ENCODE results near the gene MFRP. TPM values are rescaled to one million over a fixed set of nuclear protein-coding genes. Genes with fewer than 3 reads are reported as not detected.

Gene MFRP
- total and polyA plus RNA-seq, 11 donors: 0.04 TPM; not detected in 10

DNA sequence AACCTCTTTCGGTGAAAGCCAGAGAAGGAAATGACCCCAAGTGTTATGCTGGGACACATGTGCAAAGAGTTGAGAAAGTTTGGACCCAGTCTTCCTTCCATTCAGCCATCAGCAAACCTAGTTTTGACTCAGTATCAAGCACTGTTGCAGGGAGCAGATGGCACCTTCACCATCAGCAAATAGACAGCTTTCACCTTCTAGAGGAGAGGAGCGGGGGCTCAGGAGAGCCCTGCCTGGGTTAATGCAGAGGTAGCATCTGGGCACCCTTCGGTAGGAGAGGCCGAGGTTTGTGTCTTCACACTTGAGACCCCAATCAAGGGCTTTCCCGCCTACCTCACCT, 16.2 kb upstream of the MFRP start:
- intact Hi-C loops (cut with DNase I): no loop called here
- Histone ChIP-seq H3K27ac (peak overlapping the region; percentile 81 to 100 (median 94)), H3K4me1 (peaks cover 0 to 73% (median 43%) of the 10 kb centered on the region in 12 donors), H3K4me3 (peak overlapping the region; percentile 16 to 80 (median 60)), H3K27me3 (peaks cover 0 to 34% (median 0%) of the 10 kb centered on the region in 9 donors), H3K36me3 (peaks cover 0 to 26% (median 20%) of the 10 kb centered on the region in 9 donors), H3K9me3 (no peaks in the 10 kb centered on the region)
- no peak for ATAC-seq
- DNase-seq: no peak
- TF ChIP-seq POLR2A (IDR thresholded peaks at IDR 0.05): no peak
- 42 to 71% (median 60%) methylated on average over 1 to 5 of the region's 5 CpGs for WGBS, 4 donors

GRCh38 chr11:119361941-119362725, 15.6 kb upstream of the MFRP start:
- WGBS, 4 donors: 43 to 58% (median 46%) methylated on average over 11 of the region's 11 CpGs
- Histone ChIP-seq H3K4me1 (peaks cover 0 to 73% (median 39%) of the 10 kb centered on the region in 12 donors), H3K27ac (peak overlapping the region; percentile 81 to 100 (median 94)), H3K27me3 (peaks cover 0 to 33% (median 0%) of the 10 kb centered on the region in 9 donors), H3K36me3 (peaks cover 0 to 31% (median 23%) of the 10 kb centered on the region in 9 donors), H3K4me3 (peak overlapping the region; percentile 16 to 80 (median 60)), H3K9me3 (no peaks in the 10 kb centered on the region)
- ATAC-seq: peak in 3 of 4 donors; percentile 12 to 40 (median 30)
- peak in 1 of 5 donors; percentile 14 for DNase-seq
- TF ChIP-seq POLR2A (IDR thresholded peaks at IDR 0.05): no peak
- TF ChIP-seq, protein P1, sequence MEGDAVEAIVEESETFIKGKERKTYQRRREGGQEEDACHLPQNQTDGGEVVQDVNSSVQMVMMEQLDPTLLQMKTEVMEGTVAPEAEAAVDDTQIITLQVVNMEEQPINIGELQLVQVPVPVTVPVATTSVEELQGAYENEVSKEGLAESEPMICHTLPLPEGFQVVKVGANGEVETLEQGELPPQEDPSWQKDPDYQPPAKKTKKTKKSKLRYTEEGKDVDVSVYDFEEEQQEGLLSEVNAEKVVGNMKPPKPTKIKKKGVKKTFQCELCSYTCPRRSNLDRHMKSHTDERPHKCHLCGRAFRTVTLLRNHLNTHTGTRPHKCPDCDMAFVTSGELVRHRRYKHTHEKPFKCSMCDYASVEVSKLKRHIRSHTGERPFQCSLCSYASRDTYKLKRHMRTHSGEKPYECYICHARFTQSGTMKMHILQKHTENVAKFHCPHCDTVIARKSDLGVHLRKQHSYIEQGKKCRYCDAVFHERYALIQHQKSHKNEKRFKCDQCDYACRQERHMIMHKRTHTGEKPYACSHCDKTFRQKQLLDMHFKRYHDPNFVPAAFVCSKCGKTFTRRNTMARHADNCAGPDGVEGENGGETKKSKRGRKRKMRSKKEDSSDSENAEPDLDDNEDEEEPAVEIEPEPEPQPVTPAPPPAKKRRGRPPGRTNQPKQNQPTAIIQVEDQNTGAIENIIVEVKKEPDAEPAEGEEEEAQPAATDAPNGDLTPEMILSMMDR (IDR thresholded peaks at IDR 0.05): no peak
- intact Hi-C loops (cut with DNase I): no loop called here

- H3K27me3 ChIP-seq: peaks cover 0 to 27% (median 0%) of the 10 kb centered on the region in 9 donors
- H3K4me1 ChIP-seq: peaks cover 0 to 72% (median 37%) of the 10 kb centered on the region in 12 donors
- TF ChIP-seq POLR2A (IDR thresholded peaks at IDR 0.05): no peak
- TF ChIP-seq, protein P1 (IDR thresholded peaks at IDR 0.05): no peak
- peak; percentile 78 to 86 (median 84) for ATAC-seq
- intact Hi-C loops (cut with DNase I): no loop called here
- peak; percentile 66 to 89 (median 78) for DNase-seq
- WGBS, 4 donors: 25 to 43% (median 33%) methylated on average over 8 of the region's 8 CpGs
- H3K4me3 ChIP-seq: peak overlapping the region in 10 of 12 donors; percentile 50 to 80 (median 62)
- H3K9me3 ChIP-seq: no peaks in the 10 kb centered on the region
- peak overlapping the region; percentile 81 to 100 (median 94) for H3K27ac ChIP-seq
- H3K36me3 ChIP-seq: peaks cover 0 to 37% (median 23%) of the 10 kb centered on the region in 9 donors
Measured at GRCh38 chr11:119361056-119361787, 14.7 kb upstream of the MFRP start.

GRCh38 chr11:119359365-119360214, 13.1 kb upstream of the MFRP start:
- no peak for ATAC-seq
- Histone ChIP-seq H3K4me1 (peaks cover 0 to 70% (median 36%) of the 10 kb centered on the region in 12 donors), H3K27me3 (peaks cover 0 to 25% (median 0%) of the 10 kb centered on the region in 9 donors), H3K27ac (peak overlapping the region in 11 of 12 donors; percentile 66 to 100 (median 92)), H3K9me3 (no peaks in the 10 kb centered on the region), H3K36me3 (peaks cover 0 to 45% (median 23%) of the 10 kb centered on the region in 9 donors), H3K4me3 (no peak overlapping the region)
- TF ChIP-seq POLR2A (IDR thresholded peaks at IDR 0.05): no peak
- TF ChIP-seq, protein P1 (IDR thresholded peaks at IDR 0.05): no peak
- WGBS, 4 donors: 57 to 68% (median 61%) methylated on average over 10 of the region's 10 CpGs
- intact Hi-C loops (cut with DNase I): loop anchor here in 6 of 10 donors (5.0 to 10.0 kb wide), 3 partner anchors 113 to 118 kb away; no protein-coding TSS in a partner anchor
- peak in 2 of 5 donors; percentile 28 to 40 for DNase-seq
